HG03460 (cell line): ENCODE data around the gene EXD3.

Experiments
- ATAC-seq: cut with Tn5 transposase; IDR thresholded peaks from one replicate; pipeline ENCODE4 v1.9.1; 2021; ENCODE audit not compliant: unreplicated experiment

EXD3 gene

DNA sequence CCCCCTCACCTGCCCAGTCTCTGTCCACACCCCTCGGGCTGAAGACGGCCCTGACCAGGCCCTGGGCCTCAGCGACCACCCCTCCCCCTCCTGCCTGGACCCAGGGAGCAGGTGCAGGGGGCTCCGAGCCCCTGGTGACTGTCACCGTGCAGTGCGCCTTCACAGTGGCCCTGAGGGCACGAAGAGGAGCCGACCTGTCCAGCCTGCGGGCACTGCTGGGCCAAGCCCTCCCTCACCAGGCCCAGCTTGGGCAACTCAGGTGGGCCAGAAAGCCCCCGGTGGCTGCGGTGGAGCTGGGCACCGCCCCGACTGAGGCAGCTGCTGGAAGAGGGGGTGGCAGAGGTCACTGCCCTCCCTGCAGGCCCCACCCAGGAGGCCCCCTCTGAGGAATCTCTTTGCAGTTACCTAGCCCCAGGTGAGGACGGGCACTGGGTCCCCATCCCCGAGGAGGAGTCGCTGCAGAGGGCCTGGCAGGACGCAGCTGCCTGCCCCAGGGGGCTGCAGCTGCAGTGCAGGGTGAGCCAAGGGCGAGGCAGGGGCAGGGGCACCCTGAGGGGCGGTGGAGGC is 10.5 kb upstream of the EXD3 start:
- ATAC-seq = no peak

DNA sequence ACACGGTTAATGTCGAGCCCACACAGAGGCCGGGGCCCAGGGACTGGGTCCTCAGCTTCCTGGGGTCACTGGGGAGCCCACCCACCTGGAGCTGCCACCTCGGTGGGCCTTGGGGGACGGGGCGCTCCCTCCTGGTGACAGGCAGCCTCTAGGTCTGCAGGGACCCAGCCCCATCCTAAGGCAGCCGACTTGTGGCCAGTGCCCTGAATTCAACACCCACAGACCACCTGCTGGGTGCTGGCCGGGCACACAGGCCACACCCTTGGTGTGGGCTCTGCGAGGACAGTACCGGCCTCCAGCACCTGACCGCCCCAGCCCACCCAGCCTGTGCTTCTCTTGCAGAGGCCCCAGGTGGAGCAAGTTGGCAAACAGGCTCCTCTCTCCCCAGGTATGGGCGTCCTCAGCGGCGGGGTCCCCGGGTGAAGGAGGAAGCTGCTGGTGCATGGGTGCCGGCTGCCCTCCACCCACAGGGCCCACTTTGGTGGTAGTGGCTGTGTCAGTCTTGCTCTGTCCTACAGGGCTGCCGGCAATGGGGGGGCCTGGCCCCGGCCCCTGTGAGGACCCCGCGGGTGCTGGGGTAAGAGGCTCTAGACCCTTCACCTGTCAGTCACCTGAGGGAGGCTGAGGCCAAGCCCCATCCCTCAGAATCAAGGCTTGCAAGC is 9.9 kb upstream of the EXD3 start:
- no peak for ATAC-seq

DNA sequence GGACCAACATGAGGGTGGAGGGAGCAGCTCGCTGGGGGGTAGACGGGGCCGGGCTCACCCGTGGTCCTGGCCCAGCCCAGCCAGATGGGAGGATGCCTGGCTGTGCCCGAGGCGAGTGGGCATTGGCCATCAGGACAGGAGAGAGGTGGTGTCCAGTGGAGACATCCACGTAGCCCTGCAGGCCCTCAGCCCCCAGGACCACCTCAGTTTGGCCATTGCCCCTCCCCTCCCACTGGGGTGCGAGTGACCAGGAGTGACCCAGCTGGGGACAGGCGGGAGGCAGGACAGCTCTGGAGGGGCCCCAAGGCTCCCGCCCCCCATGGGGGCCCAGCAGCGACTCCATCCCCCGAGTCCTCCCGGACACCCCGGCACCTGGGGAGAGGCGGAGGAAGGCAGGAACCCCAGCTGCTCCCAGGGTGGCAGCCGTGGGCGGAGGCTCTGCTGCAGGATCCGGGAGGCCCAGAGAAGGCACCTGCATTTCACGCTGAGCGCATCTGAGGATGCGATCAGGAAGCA is 8.5 kb upstream of the EXD3 start:
- ATAC-seq = no peak

DNA sequence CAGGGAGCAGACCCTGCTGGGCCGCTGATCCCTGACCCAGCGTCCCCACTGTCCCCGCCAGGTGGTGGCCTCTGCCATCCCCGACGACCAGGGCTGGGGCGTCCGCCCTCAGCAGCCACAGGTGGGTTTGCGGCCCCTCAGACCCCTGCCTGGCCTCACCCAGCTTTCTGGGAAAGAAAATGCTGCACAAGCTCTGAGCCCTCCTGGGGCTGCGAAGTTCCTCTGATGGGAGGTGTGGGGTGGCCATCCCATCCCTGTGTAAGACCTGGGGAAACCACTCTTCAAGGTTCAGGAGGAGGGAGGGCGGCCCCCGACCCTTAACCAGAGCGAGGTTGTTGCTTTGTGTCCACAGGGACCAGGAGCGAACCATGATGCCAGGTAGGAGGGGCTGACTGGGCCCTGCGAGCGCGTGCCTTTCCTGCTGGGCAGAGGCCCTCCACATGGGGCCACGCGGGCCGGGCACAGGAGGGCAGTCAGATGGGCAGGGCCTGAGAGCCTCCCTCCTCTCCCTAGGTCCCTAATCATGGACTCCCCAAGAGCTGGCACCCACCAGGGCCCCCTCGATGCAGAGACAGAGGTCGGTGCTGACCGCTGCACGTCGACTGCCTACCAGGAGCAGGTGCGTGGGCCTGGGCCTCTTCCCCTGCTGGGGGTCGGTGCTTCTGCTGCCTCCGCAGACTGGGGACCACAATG is 7.9 kb upstream of the EXD3 start:
- ATAC-seq = no peak

DNA sequence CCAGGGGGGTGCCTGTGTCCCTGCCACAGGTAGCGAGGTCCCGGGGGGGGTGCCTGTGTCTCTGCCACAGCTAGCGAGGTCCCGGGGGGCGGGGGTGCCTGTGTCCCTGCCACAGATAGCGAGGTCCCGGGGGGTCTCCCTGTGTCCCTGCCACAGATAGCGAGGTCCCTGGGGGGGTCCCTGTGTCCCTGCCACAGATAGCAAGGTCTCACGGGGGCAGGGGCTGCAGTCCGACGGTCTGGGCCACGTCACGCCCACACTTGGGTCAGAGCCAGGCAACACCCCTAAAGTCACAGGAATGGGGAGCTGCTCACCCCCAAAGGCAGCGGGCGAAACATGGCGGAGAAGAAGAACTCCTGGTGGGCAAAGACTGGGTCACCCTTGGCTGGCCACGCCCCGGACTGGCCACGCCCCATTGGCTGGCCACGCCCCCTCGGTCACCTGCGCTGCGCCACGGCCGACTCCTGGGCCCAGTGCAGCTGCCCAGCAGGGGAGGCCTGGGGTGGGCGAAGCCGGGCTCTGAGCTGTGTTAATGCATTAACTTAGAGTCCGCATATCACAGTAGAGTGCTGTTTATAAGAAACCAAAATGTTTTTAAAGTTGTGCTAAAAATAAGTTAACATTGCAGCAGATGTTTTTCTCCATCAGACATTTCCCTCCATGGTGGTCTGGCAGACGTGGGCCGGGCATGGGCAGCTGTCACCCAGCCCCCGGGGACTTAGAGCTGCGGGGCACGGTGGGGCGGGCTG is 7.2 kb upstream of the EXD3 start:
- no peak for ATAC-seq

DNA sequence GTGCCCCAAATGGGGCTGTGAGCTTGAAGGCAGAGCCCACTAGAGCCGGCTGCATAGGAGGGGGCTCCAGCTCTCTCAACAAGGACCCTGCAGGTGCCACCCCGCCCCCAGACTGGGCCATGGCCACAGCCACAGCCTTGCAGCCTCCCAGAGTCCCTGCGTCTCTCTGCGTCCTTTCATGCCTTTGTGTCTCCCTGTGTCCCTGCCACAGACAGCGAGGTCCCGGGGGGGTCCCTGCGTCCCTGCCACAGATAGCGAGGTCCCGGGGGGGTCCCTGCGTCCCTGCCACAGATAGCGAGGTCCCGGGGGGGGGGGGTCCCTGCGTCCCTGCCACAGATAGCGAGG is 6.6 kb upstream of the EXD3 start:
- no peak for ATAC-seq

DNA sequence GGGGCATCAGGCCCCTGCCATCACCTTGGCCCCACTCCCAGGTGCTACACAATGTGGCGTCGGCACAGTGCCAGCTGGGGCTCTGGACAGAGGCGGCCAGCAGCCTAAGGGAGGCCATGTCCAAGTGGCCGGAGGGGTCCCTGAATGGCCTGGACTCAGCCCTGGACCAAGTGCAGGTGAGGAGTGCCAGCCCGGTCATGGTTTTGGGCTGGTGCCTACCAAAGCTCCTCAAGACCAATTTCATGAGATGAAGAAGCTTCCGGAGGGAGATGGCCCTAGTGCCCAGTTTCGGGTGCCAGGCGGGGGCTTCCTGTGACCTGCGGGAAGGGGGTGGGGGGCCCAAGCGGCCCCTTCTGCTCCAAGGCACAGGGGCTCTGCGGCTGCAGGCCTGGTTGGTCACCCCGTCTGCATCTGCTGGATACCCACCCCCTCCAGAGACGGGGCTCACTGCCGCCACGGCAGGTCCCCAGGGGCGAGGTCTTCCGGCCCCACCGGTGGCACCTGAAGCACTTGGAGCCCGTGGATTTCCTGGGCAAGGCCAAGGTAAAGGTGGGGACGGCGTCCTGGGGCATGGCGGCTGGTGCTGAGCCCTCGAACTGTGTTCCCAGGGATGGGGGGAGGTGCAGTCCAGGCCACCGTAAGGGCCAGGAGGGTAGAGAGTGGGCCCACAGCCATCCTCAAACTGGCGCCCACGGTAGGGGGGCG is 6.0 kb upstream of the EXD3 start:
- ATAC-seq = no peak

DNA sequence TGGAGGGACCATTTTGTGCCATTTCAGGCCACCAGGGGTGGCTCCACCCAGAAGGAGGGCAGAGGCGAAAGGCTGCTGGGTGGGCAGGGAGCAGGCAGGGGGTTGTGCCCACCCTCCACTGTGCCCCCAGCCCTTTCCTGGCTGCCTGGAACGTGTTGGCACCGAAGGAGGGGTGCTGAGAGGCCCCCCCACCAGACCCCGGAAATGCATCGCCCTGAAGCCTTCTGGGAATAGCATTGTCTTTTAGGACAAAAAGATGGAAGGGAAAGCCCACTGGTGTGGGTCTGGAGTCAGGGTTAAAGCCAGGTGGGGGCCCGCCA is 5.3 kb upstream of the EXD3 start:
- ATAC-seq = no peak

DNA sequence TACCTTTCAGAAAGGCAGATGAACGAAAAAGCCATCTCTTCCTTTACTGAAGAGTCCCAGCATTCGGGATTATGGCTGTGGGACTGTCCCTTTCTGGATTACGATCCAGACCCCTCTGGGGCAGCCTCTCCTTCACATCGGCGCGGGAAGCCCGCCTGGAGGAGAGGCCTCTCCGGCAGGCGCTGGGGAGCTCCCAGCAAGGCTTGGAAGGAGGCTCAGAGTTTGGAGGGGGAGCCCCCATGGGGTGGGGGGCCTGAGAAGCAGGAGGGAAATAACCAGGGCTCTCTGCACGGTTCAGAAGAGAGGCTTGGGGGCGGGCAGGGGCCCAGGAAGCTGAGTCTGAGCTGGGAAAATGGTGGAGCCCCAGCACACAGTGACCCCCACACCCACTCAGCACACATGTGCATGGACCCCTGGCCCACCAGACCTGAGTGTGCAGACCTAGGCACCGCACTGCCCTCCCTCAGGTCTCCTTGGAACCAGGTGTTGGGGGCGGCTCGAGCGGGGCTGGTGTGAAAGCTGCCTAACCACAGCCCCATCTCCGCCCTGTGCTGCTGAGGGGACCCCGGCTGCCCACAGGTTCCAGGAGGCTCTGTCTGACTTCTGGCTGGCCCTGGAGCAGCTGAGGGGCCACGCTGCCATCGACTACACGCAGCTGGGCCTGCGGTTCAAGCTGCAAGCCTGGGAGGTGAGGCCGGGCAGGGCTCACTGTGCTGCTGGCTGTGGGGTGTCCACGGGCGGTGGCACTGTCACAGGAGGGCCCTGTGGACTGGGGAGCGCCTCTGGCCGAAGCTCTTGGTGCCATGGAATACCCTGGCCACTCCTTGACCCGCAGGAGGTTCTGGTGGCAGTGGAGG is 4.7 kb upstream of the EXD3 start:
- no peak for ATAC-seq

DNA sequence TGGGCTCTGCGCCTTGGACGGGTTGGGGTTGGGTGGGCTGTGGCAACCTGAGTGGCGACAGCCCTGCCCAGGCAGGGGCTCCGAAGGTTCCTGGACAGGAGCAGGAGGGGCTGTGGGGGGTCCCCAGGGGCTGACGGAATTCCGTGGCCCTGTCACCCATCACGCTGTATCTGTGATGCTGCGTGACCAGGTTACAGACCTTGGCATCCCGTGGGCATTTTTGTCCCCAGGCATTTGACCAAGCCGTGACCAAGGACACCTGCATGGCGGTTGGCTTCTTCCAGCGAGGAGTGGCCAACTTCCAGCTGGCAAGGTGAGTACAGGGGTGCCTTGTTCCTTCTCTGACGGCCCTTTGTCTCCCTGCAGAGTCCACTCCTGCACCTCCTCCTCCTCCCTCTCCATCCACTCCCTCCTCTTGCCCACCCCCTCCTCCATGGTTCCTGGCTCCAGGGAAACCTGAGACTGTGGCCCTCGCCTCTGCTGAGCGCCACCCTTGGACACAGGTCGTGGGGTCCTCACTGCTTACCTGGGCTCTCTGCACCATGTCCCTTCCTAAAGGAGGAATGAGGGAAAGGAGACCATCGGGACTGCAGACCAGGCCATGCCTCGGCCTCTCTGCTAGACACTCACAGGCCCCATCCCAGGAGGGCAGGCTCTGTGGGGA is 3.2 kb upstream of the EXD3 start:
- ATAC-seq = no peak

DNA sequence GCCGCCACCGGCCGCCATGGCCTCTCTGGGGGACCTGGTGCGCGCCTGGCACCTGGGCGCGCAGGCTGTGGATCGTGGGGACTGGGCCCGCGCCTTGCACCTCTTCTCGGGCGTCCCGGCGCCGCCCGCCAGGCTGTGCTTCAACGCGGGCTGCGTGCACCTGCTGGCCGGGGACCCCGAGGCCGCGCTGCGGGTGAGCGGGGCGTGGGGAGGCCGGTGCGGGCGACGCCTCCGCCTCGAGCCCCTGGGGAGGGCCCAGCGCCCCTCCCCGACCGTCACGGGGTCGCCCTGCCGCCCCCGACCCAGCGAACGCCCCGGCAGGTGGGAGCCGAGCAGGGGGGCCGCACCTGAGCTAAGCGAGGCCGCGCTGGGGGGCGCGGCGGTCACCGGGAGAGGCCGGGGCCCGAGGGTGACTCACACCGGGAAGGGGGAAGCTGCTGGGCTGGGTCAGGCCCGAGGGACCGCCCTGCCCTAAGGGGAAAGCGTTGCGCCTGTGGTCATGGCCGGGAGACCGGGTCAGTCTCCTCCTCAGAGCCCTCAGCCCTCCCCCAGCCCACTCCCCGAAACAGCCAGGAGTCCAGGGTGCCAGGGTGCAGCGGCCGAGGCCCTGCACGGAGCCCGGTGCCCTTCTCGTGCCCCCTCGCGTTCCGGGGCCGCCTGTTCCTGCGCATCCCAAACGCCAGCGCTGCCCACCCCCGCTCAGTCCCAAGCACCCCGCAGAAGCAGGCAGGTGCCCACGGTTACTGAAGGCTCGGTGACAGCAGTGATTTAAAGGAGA is 741 bp upstream of the EXD3 start:
- peak; percentile 46 for ATAC-seq

DNA sequence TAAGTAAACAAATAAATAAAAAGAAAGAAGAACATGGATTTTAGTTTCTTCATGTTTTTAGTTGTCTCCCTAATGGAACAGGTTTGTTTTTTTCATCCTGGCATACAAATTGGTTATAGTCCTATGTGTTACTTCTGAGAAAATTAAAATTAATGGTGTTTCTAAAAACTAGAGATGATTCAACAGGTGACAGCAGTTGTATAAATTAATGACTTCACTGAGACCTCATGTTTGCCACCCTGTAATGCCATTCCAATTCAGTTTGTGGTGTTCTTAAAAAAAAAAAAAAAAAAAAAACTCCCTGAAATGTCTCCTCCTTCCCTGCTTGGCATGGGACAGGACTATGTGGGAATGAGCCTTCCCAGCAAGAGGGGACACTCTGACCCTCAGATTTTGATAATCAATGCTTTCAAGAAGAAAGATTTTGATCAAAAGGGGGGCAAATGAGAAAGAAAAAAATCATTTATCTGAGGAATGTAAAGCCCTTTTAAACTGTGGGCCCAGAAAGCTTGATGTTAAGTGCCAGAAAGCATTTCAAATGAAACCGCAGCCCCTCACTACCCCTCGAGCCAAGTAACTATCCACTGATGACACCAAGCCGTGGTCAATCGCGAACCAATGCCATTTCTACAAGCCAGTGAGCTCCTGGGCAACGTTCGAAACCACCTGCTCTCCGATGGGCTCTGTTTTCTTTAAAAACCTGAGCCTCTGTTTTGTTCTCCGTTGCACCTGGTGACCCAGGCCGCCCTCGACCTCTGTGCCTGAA is 941 bp downstream of the EXD3 start:
- ATAC-seq = no peak

DNA sequence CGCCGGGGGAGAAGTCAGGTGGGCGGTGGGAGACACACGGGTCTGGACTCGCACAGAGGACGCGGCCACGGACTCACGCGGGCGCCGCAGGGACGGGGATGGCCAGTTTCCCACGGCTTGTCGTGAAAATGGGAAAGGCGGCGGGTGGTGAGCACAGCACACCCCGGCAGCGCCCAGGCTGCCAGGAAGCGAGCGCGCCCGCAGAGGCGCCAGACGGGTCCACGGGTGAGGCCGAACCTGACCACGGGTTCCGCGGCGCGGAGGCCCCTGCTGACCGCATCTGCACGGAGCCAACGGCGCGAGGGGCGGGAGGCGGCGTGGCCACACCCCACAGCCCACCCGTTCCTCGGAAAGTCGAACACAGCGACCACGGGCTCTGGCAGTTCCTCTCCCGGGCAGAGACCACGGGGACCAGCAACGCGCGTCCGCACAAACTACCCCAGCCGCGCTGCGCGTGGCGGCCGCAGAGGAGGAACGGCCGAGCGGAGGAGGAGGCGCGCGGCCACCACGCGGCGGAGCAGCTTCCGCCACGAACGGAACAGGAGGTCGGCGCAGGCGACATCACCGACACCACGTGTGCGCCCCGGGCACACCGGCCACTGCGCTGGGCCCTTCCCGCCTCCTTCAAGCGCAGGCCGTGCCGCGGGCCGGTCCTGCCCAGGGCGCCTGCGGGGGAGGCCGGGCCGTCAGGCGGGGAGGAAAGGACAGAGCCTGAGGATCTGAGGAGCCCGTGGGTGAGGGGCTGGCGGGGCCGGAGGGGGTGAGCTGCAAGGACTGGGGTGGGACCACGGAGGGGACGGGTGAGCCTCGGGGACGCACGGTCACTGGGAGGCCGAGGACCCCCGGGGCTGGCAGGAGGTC is 5.6 kb downstream of the EXD3 start:
- no peak for ATAC-seq

DNA sequence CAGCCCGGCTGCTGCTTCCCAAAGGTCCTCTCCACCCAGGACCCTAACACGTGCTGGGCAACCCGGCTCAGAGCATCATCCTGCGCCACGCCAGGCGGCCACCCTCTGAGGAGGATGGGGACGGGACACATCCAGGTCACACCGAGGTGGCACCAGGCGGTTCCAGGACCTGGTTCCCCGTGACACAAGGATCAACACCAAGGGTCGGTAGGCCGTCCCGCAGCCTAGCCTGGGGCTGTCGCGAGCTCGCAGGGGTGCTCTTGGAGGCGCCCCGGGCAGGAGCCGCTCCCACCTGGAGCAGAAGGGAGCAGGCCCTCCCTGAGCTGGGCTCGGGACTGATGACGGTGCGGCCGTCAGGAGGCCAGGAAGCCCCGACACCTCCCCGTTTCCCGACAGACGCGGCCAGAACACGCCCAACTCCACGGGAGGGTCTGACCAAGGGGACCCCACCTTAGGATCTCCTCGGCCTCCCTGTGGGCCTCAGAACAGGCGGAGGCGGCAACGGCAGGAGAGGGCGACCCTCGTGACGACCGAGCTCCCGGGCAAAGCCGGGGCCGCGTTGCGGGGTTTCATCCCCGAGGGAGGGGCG is 6.3 kb downstream of the EXD3 start:
- no peak for ATAC-seq

DNA sequence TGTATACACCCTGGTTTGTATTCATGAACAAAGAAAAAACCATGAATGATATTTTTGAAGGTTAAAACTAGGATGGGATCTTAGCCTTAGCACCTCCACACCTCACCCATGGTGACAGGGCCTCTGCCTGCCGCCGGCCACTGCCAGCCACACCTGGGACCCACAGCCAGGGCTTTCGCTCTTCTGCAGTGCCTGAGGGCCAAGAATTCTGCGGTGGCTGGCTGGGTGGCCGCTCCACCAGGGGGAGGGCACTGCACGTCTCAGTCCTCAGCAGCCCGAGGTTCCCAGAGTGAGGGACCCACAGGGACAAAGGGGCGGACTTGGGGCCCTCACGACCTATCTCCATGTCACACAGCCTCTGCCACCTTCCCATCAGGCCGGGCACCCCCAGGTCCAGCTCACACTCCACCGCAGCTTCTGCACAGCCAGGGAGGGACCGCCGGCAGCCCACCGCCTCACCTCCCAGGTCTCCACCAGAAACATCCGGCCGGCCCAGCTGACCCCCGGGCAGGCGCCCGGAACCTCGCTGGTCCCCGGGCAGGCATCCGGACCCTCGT is 6.9 kb downstream of the EXD3 start:
- ATAC-seq = no peak

DNA sequence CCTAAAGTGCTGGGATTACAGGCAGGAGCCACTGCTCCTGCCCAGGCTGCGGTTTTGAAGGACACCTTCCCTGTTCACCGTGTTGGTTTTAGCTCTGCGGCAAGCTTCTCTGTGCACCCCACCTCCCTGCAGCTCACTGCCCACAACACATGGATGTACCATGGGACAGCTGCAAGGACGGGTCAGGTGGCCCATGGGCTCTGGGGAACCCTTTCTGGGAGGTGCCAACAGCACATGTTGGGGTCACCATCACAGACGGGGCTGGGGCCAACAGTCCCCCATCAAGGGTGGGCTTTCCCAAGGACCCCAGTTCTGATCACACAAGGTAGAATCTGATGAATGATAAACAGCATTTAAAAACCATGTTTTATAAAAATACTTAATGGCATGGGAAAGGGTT is 7.5 kb downstream of the EXD3 start:
- no peak for ATAC-seq

DNA sequence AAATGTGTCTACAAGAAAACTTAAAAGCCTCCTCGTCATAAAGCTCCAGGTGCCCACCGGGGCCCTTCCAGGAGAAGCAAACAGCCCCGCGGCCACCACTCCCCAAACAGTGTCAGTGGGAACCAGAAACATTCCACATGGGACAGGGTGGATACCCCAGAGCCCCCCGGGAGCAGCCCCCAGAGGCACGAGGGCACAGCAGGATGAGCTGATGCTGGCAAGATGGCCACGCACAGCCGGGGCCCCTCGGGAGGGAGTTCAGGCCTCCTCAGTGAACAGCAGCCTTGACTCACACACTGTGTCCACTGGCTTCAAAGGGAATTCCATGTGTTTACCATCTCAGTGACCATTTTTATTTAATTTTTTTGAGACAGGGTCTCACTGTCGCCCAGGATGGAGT is 10.5 kb downstream of the EXD3 start:
- no peak for ATAC-seq
